Sigmoid colon (tissue), 7 donors: ENCODE data around the gene LUC7L. TPM values are rescaled to one million over a fixed set of nuclear protein-coding genes. Genes with fewer than 3 reads are reported as not detected.
A peak's percentile ranks its signal among the peaks of the same experiment; 100 is the strongest.

ENCODE experiments used
- DNase-seq: peaks from one replicate; pipeline ENCODE4 v3.0.0-alpha.2; 2019
- H3K27ac ChIP-seq, 4 donors: fragments of 200-600 bp; sonication (generic); one replicate each; pipeline ENCODE4 v1.5.1; 2016 to 2019; ENCODE audit warnings: mild to moderate bottlenecking in 1 of 4
- H3K27me3 ChIP-seq, 3 donors: fragments of 200-600 bp; sonication (generic); one replicate each; pipeline ENCODE4 v1.5.1; 2019; ENCODE audit warnings: mild to moderate bottlenecking in 1 of 3
- H3K36me3 ChIP-seq, 4 donors: fragments of 200-600 bp; sonication (generic); one replicate each; pipeline ENCODE4 v1.5.1; 2016 to 2019
- H3K4me1 ChIP-seq, 4 donors: fragments of 200-600 bp; sonication (generic); one replicate each; pipeline ENCODE4 v1.5.1; 2017 to 2019
- H3K4me3 ChIP-seq, 4 donors: fragments of 200-600 bp; sonication (generic); one replicate each; pipeline ENCODE4 v1.5.1; 2017 to 2019; ENCODE audit warnings: mild to moderate bottlenecking in 2 of 4, moderate library complexity in 1 of 4
- H3K9me3 ChIP-seq, 4 donors: fragments of 200-600 bp in 3 of 4; sonication (generic) in 3 of 4; one replicate each; pipeline versions ENCODE4 v1.5.1 to v1.6.1; 2013 to 2019
- EP300 ChIP-seq, 4 donors: sonication (generic); formaldehyde crosslinking; IDR thresholded peaks; one replicate each; pipeline ENCODE4 v1.6.1; 2017; ENCODE audit warnings: antibody characterized with exemption in 4 of 4
- POLR2A ChIP-seq, 2 donors: fragments of 450-650 bp; IDR thresholded peaks; one replicate each; pipeline ENCODE4 v1.6.1; 2016; ENCODE audit warnings: antibody characterized with exemption in 2 of 2, mild to moderate bottlenecking in 2 of 2, moderate library complexity in 2 of 2
- POLR2AphosphoS5 ChIP-seq, 4 donors: sonication (generic); formaldehyde crosslinking; IDR thresholded peaks; one replicate each; pipeline ENCODE4 v1.6.1; 2017; ENCODE audit warnings: antibody characterized with exemption in 4 of 4
- WGBS, 2 donors: extraction: QIAGEN DNeasy Blood & Tissue Kit; methylation state at CpG; one replicate each; pipeline ENCODE4 v1.1.7; 2013; 5-methylcytosine and 5-hydroxymethylcytosine counted together
- intact Hi-C: fragments of 100-400 bp; cut with DNase I; formaldehyde crosslinking; loops from one replicate; pipeline ENCODE4 v1.15.1; 2023
- polyA plus RNA-seq, 3 donors: library from polyadenylated mRNA; stranded (reverse); fragments of 200-250 nt; gene quantifications; one replicate each; pipeline ENCODE4 v1.2.3, GENCODE V29; 2013
- total RNA-seq, 4 donors: library from RNA; depleted of rRNA; stranded (reverse); fragments of >200 nt; gene quantifications; one replicate each; pipeline ENCODE4 v1.1.0, GENCODE V29; 2016
- TF ChIP-seq, protein P1 (sequence below), 4 experiments: fragments of 450-650 bp in 3 of 4; fragments of 200-600 bp in 1 of 4; IDR thresholded peaks; one replicate each; pipeline ENCODE4 v1.5.1; 2016 to 2019; ENCODE audit warnings: antibody characterized with exemption in 4 of 4, mild to moderate bottlenecking in 3 of 4, moderate library complexity in 2 of 4
- donor health status: healthy with polysubstance abuse.
- donor health status: Bipolar disorder and iron deficiency.
- donor health status: healthy.

LUC7L gene
- total and polyA plus RNA-seq, 7 donors, result 21.0 to 138 (median 55.8) TPM

- H3K27me3 ChIP-seq, result no peaks in the 10 kb centered on the region
- no peaks in the 10 kb centered on the region for H3K9me3 ChIP-seq
- intact Hi-C loops, result no loop called here
- no peak overlapping the region for H3K4me3 ChIP-seq
- H3K36me3 ChIP-seq, result peaks cover 0 to 66% (median 24%) of the 10 kb centered on the region in 4 donors
- TF ChIP-seq POLR2AphosphoS5 (IDR thresholded peaks at IDR 0.05), result no peak
- no peak for TF ChIP-seq POLR2A (IDR thresholded peaks at IDR 0.05)
- no peak for TF ChIP-seq EP300 (IDR thresholded peaks at IDR 0.05)
- TF ChIP-seq, protein P1, sequence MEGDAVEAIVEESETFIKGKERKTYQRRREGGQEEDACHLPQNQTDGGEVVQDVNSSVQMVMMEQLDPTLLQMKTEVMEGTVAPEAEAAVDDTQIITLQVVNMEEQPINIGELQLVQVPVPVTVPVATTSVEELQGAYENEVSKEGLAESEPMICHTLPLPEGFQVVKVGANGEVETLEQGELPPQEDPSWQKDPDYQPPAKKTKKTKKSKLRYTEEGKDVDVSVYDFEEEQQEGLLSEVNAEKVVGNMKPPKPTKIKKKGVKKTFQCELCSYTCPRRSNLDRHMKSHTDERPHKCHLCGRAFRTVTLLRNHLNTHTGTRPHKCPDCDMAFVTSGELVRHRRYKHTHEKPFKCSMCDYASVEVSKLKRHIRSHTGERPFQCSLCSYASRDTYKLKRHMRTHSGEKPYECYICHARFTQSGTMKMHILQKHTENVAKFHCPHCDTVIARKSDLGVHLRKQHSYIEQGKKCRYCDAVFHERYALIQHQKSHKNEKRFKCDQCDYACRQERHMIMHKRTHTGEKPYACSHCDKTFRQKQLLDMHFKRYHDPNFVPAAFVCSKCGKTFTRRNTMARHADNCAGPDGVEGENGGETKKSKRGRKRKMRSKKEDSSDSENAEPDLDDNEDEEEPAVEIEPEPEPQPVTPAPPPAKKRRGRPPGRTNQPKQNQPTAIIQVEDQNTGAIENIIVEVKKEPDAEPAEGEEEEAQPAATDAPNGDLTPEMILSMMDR (IDR thresholded peaks at IDR 0.05), result no peak
- DNase-seq, result no peak
- WGBS, 2 donors, result 18 to 41% methylated on average over 30 of the region's 30 CpGs
- no peaks in the 10 kb centered on the region for H3K4me1 ChIP-seq
- H3K27ac ChIP-seq, result peak overlapping the region in 1 of 4 donors; percentile 14
Measured at GRCh38 chr16:252366-253337, 23.4 kb upstream of the LUC7L start.

- Histone ChIP-seq H3K4me1 (no peaks in the 10 kb centered on the region), H3K36me3 (peaks cover 0 to 41% (median 16%) of the 10 kb centered on the region in 4 donors), H3K9me3 (no peaks in the 10 kb centered on the region), H3K27ac (no peak overlapping the region), H3K27me3 (no peaks in the 10 kb centered on the region), H3K4me3 (no peak overlapping the region)
- no peak for DNase-seq
- intact Hi-C loops, result no loop called here
- no peak for TF ChIP-seq POLR2AphosphoS5 (IDR thresholded peaks at IDR 0.05)
- TF ChIP-seq, protein P1 (IDR thresholded peaks at IDR 0.05), result no peak
- TF ChIP-seq POLR2A (IDR thresholded peaks at IDR 0.05), result no peak
- no peak for TF ChIP-seq EP300 (IDR thresholded peaks at IDR 0.05)
- WGBS, 2 donors, result 87% methylated on average over 12 of the region's 12 CpGs
Measured at GRCh38 chr16:249431-249830, 20.2 kb upstream of the LUC7L start.

- intact Hi-C loops, result no loop called here
- WGBS, 2 donors, result 95 to 96% methylated on average over 12 of the region's 12 CpGs
- H3K36me3 ChIP-seq, result peaks cover 0 to 22% (median 3%) of the 10 kb centered on the region in 4 donors
- H3K4me3 ChIP-seq, result no peak overlapping the region
- H3K27ac ChIP-seq, result no peak overlapping the region
- TF ChIP-seq, protein P1 (IDR thresholded peaks at IDR 0.05), result no peak
- no peak for TF ChIP-seq POLR2AphosphoS5 (IDR thresholded peaks at IDR 0.05)
- no peak for TF ChIP-seq POLR2A (IDR thresholded peaks at IDR 0.05)
- no peak for TF ChIP-seq EP300 (IDR thresholded peaks at IDR 0.05)
- H3K4me1 ChIP-seq, result peaks cover 0 to 4% (median 0%) of the 10 kb centered on the region in 4 donors
- DNase-seq, result no peak
- no peaks in the 10 kb centered on the region for H3K9me3 ChIP-seq
- H3K27me3 ChIP-seq, result no peaks in the 10 kb centered on the region
Measured at GRCh38 chr16:247027-247426, 17.8 kb upstream of the LUC7L start.

DNA sequence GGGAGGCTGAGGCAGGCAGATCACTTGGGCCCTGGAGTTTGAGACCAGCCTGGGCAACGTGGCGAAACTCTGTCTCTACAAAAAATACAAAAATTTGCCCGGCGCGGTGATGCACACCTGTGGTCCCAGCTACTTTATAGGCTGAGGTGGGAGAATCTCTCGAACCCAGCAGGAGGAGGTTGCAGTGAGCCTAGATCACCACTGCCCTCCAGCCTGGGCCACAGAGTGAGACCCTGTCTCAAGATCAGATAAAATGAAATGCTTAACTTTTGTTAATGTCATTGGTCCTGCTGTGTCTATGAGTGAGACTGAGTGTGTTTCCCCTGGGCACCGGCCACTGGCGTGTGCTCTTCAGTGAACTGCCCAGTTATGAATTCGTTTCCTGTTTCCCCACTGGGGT, 15.9 kb upstream of the LUC7L start:
- Histone ChIP-seq H3K4me1 (peaks cover 0 to 20% (median 11%) of the 10 kb centered on the region in 4 donors), H3K27ac (no peak overlapping the region), H3K4me3 (no peak overlapping the region), H3K36me3 (peaks cover 0 to 11% (median 0%) of the 10 kb centered on the region in 4 donors), H3K9me3 (no peaks in the 10 kb centered on the region), H3K27me3 (no peaks in the 10 kb centered on the region)
- 95 to 96% methylated on average over 9 of the region's 9 CpGs for WGBS, 2 donors
- DNase-seq, result no peak
- intact Hi-C loops, result no loop called here
- TF ChIP-seq, protein P1 (IDR thresholded peaks at IDR 0.05), result no peak
- no peak for TF ChIP-seq POLR2A (IDR thresholded peaks at IDR 0.05)
- TF ChIP-seq EP300 (IDR thresholded peaks at IDR 0.05), result no peak
- no peak for TF ChIP-seq POLR2AphosphoS5 (IDR thresholded peaks at IDR 0.05)
